ENCODE measurements around the gene GIMAP1.

GIMAP1 gene

GRCh38 chr7:150735596-150736358, 19.4 kb downstream of the GIMAP1 start:
- H3K36me3 ChIP-seq (ENCODE audit: control insufficient read depth in 2 of 2, insufficient read depth in 2 of 2, low read length in 2 of 2) = no peaks in the 10 kb centered on the region
- no peaks in the 10 kb centered on the region for H3K4me1 ChIP-seq (ENCODE audit: control insufficient read depth in 2 of 2, insufficient read depth in 2 of 2, low read length in 2 of 2)
- no peaks in the 10 kb centered on the region for H3K9me3 ChIP-seq (ENCODE audit: control insufficient read depth in 2 of 2, low read length in 2 of 2)
- H3K27me3 ChIP-seq (ENCODE audit: control insufficient read depth in 2 of 2, insufficient read depth in 2 of 2, low read length in 2 of 2) = peaks cover 0 to 3% of the 10 kb centered on the region in 2 donors
- H3K9ac ChIP-seq (ENCODE audit: low read depth in 1 of 2, low read length in 2 of 2) = no peak overlapping the region
- H3K27ac ChIP-seq (ENCODE audit: low read depth in 2 of 2, low read length in 2 of 2) = peak overlapping the region in 1 of 2 donors; percentile 52
- no peak overlapping the region for H3K4me3 ChIP-seq (ENCODE audit: low read length in 2 of 2)

- Histone ChIP-seq H3K27ac (ENCODE audit: low read depth in 2 of 2, low read length in 2 of 2) (peak overlapping the region in 1 of 2 donors; percentile 74), H3K27me3 (ENCODE audit: control insufficient read depth in 2 of 2, insufficient read depth in 2 of 2, low read length in 2 of 2) (peaks cover 0 to 3% of the 10 kb centered on the region in 2 donors), H3K9ac (ENCODE audit: low read depth in 1 of 2, low read length in 2 of 2) (peak overlapping the region in 1 of 2 donors; percentile 42), H3K36me3 (ENCODE audit: control insufficient read depth in 2 of 2, insufficient read depth in 2 of 2, low read length in 2 of 2) (no peaks in the 10 kb centered on the region), H3K4me3 (ENCODE audit: low read length in 2 of 2) (peak overlapping the region; percentile 14 to 81), H3K9me3 (ENCODE audit: control insufficient read depth in 2 of 2, low read length in 2 of 2) (no peaks in the 10 kb centered on the region), H3K4me1 (ENCODE audit: control insufficient read depth in 2 of 2, insufficient read depth in 2 of 2, low read length in 2 of 2) (no peaks in the 10 kb centered on the region)
Observed at GRCh38 chr7:150736864-150737263, 20.5 kb downstream of the GIMAP1 start.

GRCh38 chr7:150737265-150738055, 21.0 kb downstream of the GIMAP1 start, which contains the start of gene GIMAP5:
GIMAP5 (plus strand) TSS chr7:150737418; CDS start chr7:150740885, 3,467 bp downstream.
- H3K4me3 ChIP-seq (ENCODE audit: low read length in 2 of 2) = peak within 1 kb of the TSS; percentile 47 to 81
- peak within 1 kb of the TSS; percentile 34 to 68 for H3K9ac ChIP-seq (ENCODE audit: low read depth in 1 of 2, low read length in 2 of 2)
- H3K27ac ChIP-seq (ENCODE audit: low read depth in 2 of 2, low read length in 2 of 2) = peak within 1 kb of the TSS; percentile 72 to 74
- peaks cover 0 to 3% of the 10 kb centered on the region in 2 donors for H3K27me3 ChIP-seq (ENCODE audit: control insufficient read depth in 2 of 2, insufficient read depth in 2 of 2, low read length in 2 of 2)
- peaks cover 0 to 5% of the 10 kb centered on the region in 2 donors for H3K36me3 ChIP-seq (ENCODE audit: control insufficient read depth in 2 of 2, insufficient read depth in 2 of 2, low read length in 2 of 2)
- H3K4me1 ChIP-seq (ENCODE audit: control insufficient read depth in 2 of 2, insufficient read depth in 2 of 2, low read length in 2 of 2) = peaks cover 0 to 3% of the 10 kb centered on the region in 2 donors
- no peaks in the 10 kb centered on the region for H3K9me3 ChIP-seq (ENCODE audit: control insufficient read depth in 2 of 2, low read length in 2 of 2)

- peak overlapping the region; percentile 34 to 68 for H3K9ac ChIP-seq (ENCODE audit: low read depth in 1 of 2, low read length in 2 of 2)
- H3K4me1 ChIP-seq (ENCODE audit: control insufficient read depth in 2 of 2, insufficient read depth in 2 of 2, low read length in 2 of 2) = peaks cover 0 to 3% of the 10 kb centered on the region in 2 donors
- H3K4me3 ChIP-seq (ENCODE audit: low read length in 2 of 2) = peak overlapping the region; percentile 47 to 81
- H3K36me3 ChIP-seq (ENCODE audit: control insufficient read depth in 2 of 2, insufficient read depth in 2 of 2, low read length in 2 of 2) = peaks cover 0 to 8% of the 10 kb centered on the region in 2 donors
- peaks cover 0 to 3% of the 10 kb centered on the region in 2 donors for H3K27me3 ChIP-seq (ENCODE audit: control insufficient read depth in 2 of 2, insufficient read depth in 2 of 2, low read length in 2 of 2)
- H3K27ac ChIP-seq (ENCODE audit: low read depth in 2 of 2, low read length in 2 of 2) = peak overlapping the region; percentile 72 to 74
- H3K9me3 ChIP-seq (ENCODE audit: control insufficient read depth in 2 of 2, low read length in 2 of 2) = no peaks in the 10 kb centered on the region
Observed at GRCh38 chr7:150738092-150738491, 21.7 kb downstream of the GIMAP1 start.

- Histone ChIP-seq H3K9ac (ENCODE audit: low read depth in 1 of 2, low read length in 2 of 2) (peak overlapping the region; percentile 34 to 43), H3K9me3 (ENCODE audit: control insufficient read depth in 2 of 2, low read length in 2 of 2) (no peaks in the 10 kb centered on the region), H3K4me3 (ENCODE audit: low read length in 2 of 2) (peak overlapping the region; percentile 47 to 81), H3K4me1 (ENCODE audit: control insufficient read depth in 2 of 2, insufficient read depth in 2 of 2, low read length in 2 of 2) (peaks cover 0 to 3% of the 10 kb centered on the region in 2 donors), H3K36me3 (ENCODE audit: control insufficient read depth in 2 of 2, insufficient read depth in 2 of 2, low read length in 2 of 2) (peaks cover 0 to 8% of the 10 kb centered on the region in 2 donors), H3K27ac (ENCODE audit: low read depth in 2 of 2, low read length in 2 of 2) (peak overlapping the region; percentile 72 to 74), H3K27me3 (ENCODE audit: control insufficient read depth in 2 of 2, insufficient read depth in 2 of 2, low read length in 2 of 2) (peaks cover 0 to 3% of the 10 kb centered on the region in 2 donors)
Observed at GRCh38 chr7:150738591-150739001, 22.2 kb downstream of the GIMAP1 start.

- H3K4me3 ChIP-seq (ENCODE audit: low read length in 2 of 2) = peak overlapping the region; percentile 47 to 81
- no peaks in the 10 kb centered on the region for H3K9me3 ChIP-seq (ENCODE audit: control insufficient read depth in 2 of 2, low read length in 2 of 2)
- no peak overlapping the region for H3K9ac ChIP-seq (ENCODE audit: low read depth in 1 of 2, low read length in 2 of 2)
- H3K27ac ChIP-seq (ENCODE audit: low read depth in 2 of 2, low read length in 2 of 2) = peak overlapping the region; percentile 72 to 74
- peaks cover 0 to 3% of the 10 kb centered on the region in 2 donors for H3K27me3 ChIP-seq (ENCODE audit: control insufficient read depth in 2 of 2, insufficient read depth in 2 of 2, low read length in 2 of 2)
- H3K4me1 ChIP-seq (ENCODE audit: control insufficient read depth in 2 of 2, insufficient read depth in 2 of 2, low read length in 2 of 2) = peaks cover 0 to 3% of the 10 kb centered on the region in 2 donors
- H3K36me3 ChIP-seq (ENCODE audit: control insufficient read depth in 2 of 2, insufficient read depth in 2 of 2, low read length in 2 of 2) = peaks cover 0 to 8% of the 10 kb centered on the region in 2 donors
Observed at GRCh38 chr7:150739033-150739432, 22.6 kb downstream of the GIMAP1 start.

- peak overlapping the region; percentile 55 to 81 for H3K4me3 ChIP-seq (ENCODE audit: low read length in 2 of 2)
- H3K36me3 ChIP-seq (ENCODE audit: control insufficient read depth in 2 of 2, insufficient read depth in 2 of 2, low read length in 2 of 2) = peaks cover 0 to 8% of the 10 kb centered on the region in 2 donors
- H3K27me3 ChIP-seq (ENCODE audit: control insufficient read depth in 2 of 2, insufficient read depth in 2 of 2, low read length in 2 of 2) = peaks cover 0 to 3% of the 10 kb centered on the region in 2 donors
- peaks cover 0 to 3% of the 10 kb centered on the region in 2 donors for H3K4me1 ChIP-seq (ENCODE audit: control insufficient read depth in 2 of 2, insufficient read depth in 2 of 2, low read length in 2 of 2)
- H3K27ac ChIP-seq (ENCODE audit: low read depth in 2 of 2, low read length in 2 of 2) = peak overlapping the region in 1 of 2 donors; percentile 13
- no peaks in the 10 kb centered on the region for H3K9me3 ChIP-seq (ENCODE audit: control insufficient read depth in 2 of 2, low read length in 2 of 2)
- H3K9ac ChIP-seq (ENCODE audit: low read depth in 1 of 2, low read length in 2 of 2) = peak overlapping the region in 1 of 2 donors; percentile 26
Observed at GRCh38 chr7:150740053-150740452, 23.6 kb downstream of the GIMAP1 start.

GRCh38 chr7:150742286-150742968, 26.0 kb downstream of the GIMAP1 start:
- H3K9ac ChIP-seq (ENCODE audit: low read depth in 1 of 2, low read length in 2 of 2) = no peak overlapping the region
- peaks cover 0 to 8% of the 10 kb centered on the region in 2 donors for H3K36me3 ChIP-seq (ENCODE audit: control insufficient read depth in 2 of 2, insufficient read depth in 2 of 2, low read length in 2 of 2)
- no peaks in the 10 kb centered on the region for H3K9me3 ChIP-seq (ENCODE audit: control insufficient read depth in 2 of 2, low read length in 2 of 2)
- H3K27me3 ChIP-seq (ENCODE audit: control insufficient read depth in 2 of 2, insufficient read depth in 2 of 2, low read length in 2 of 2) = peaks cover 0 to 3% of the 10 kb centered on the region in 2 donors
- peak overlapping the region in 1 of 2 donors; percentile 46 for H3K4me3 ChIP-seq (ENCODE audit: low read length in 2 of 2)
- peaks cover 0 to 3% of the 10 kb centered on the region in 2 donors for H3K4me1 ChIP-seq (ENCODE audit: control insufficient read depth in 2 of 2, insufficient read depth in 2 of 2, low read length in 2 of 2)
- H3K27ac ChIP-seq (ENCODE audit: low read depth in 2 of 2, low read length in 2 of 2) = peak overlapping the region in 1 of 2 donors; percentile 1

- Histone ChIP-seq H3K9me3 (ENCODE audit: control insufficient read depth in 2 of 2, low read length in 2 of 2) (no peaks in the 10 kb centered on the region), H3K9ac (ENCODE audit: low read depth in 1 of 2, low read length in 2 of 2) (no peak overlapping the region), H3K4me3 (ENCODE audit: low read length in 2 of 2) (no peak overlapping the region), H3K27me3 (ENCODE audit: control insufficient read depth in 2 of 2, insufficient read depth in 2 of 2, low read length in 2 of 2) (peaks cover 0 to 3% of the 10 kb centered on the region in 2 donors), H3K36me3 (ENCODE audit: control insufficient read depth in 2 of 2, insufficient read depth in 2 of 2, low read length in 2 of 2) (peaks cover 0 to 8% of the 10 kb centered on the region in 2 donors), H3K4me1 (ENCODE audit: control insufficient read depth in 2 of 2, insufficient read depth in 2 of 2, low read length in 2 of 2) (peaks cover 0 to 3% of the 10 kb centered on the region in 2 donors), H3K27ac (ENCODE audit: low read depth in 2 of 2, low read length in 2 of 2) (no peak overlapping the region)
Observed at GRCh38 chr7:150744041-150744656, 27.7 kb downstream of the GIMAP1 start.

All from mucosa of rectum (tissue), 2 donors.